SK-N-MC (cell line): ENCODE results near the gene ARHGAP18.

ENCODE experiments used
- EZH2 ChIP-seq: fragments of 200-600 bp; sonication (generic); IDR thresholded peaks from one replicate; pipeline ENCODE4 v1.6.1; 2017; ENCODE audit warnings: antibody characterized with exemption
- FOXP2 ChIP-seq: optimal IDR thresholded peaks from 2 replicates; pipeline ENCODE3; 2011; ENCODE audit warnings: mild to moderate bottlenecking, moderate library complexity; ENCODE audit not compliant: insufficient read depth; ENCODE audit errors: extremely low read length, control extremely low read depth
- POLR2AphosphoS5 ChIP-seq: IDR thresholded peaks from 2 replicates; pipeline ENCODE4 v1.6.1; 2012; ENCODE audit warnings: mild to moderate bottlenecking, low read depth, low read length, borderline replicate concordance

GRCh38 chr6:129543981-129544380 is 166.0 kb downstream of the ARHGAP18 start:
- TF ChIP-seq EZH2 (no peak), POLR2AphosphoS5 (no peak), FOXP2 (no peak)
